ENCODE data around the gene ADPRS.

DNA sequence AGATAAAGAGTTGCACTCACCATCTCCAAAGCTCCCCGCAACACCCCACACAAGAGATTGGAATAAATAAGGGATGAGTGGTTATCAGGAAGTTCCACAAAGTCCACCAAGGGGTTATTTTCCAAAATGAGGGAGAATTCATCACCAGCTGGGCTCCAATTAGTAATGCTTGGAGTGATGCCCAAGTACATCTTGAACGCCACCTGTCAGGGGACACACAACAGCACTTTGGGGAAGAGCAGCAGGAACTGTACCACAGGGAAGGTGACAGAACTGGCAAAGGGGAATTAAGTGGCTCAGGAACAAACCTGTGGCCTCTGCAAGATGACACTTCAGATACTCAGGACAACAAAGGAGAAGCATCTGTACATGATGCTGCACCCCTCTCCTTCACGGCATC is 49.1 kb downstream of the ADPRS start:
- TF ChIP-seq, protein P1, sequence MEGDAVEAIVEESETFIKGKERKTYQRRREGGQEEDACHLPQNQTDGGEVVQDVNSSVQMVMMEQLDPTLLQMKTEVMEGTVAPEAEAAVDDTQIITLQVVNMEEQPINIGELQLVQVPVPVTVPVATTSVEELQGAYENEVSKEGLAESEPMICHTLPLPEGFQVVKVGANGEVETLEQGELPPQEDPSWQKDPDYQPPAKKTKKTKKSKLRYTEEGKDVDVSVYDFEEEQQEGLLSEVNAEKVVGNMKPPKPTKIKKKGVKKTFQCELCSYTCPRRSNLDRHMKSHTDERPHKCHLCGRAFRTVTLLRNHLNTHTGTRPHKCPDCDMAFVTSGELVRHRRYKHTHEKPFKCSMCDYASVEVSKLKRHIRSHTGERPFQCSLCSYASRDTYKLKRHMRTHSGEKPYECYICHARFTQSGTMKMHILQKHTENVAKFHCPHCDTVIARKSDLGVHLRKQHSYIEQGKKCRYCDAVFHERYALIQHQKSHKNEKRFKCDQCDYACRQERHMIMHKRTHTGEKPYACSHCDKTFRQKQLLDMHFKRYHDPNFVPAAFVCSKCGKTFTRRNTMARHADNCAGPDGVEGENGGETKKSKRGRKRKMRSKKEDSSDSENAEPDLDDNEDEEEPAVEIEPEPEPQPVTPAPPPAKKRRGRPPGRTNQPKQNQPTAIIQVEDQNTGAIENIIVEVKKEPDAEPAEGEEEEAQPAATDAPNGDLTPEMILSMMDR (IDR thresholded peaks at IDR 0.05; ENCODE audit: low read length): no peak
- TF ChIP-seq EZH2 (IDR thresholded peaks at IDR 0.05; ENCODE audit: borderline replicate concordance, low read length): no peak

Measured in OCI-LY1 (cell line).